ENCODE results near the gene TRIM14.
"Not testable (repeated sequence)": the region's sequence is repeated elsewhere in the genome, so short reads cannot be mapped to it uniquely, and the experiment has no call there.

TRIM14 gene

GRCh38 chr9:98081477-98082219 lies 37.4 kb downstream of the TRIM14 start:
- no peak for DNase-seq (ENCODE audit: low read depth)

- no peak for DNase-seq (ENCODE audit: low read depth)
These were observed 38.2 kb downstream of the TRIM14 start for GRCh38 chr9:98080780-98081179.

- no peak for DNase-seq (ENCODE audit: low read depth)
These were observed 38.7 kb downstream of the TRIM14 start for GRCh38 chr9:98080326-98080725.

- DNase-seq (ENCODE audit: low read depth): no peak
These were observed 40.1 kb downstream of the TRIM14 start for GRCh38 chr9:98078895-98079294.

GRCh38 chr9:98076514-98076890 lies 42.5 kb downstream of the TRIM14 start:
- DNase-seq (ENCODE audit: low read depth): not testable (repeated sequence)

GRCh38 chr9:98075332-98075805 lies 43.7 kb downstream of the TRIM14 start:
- DNase-seq (ENCODE audit: low read depth): no peak

GRCh38 chr9:98074115-98074990 lies 44.7 kb downstream of the TRIM14 start:
- DNase-seq (ENCODE audit: low read depth): peak; percentile 62

GRCh38 chr9:98071737-98072136 lies 47.3 kb downstream of the TRIM14 start:
- DNase-seq (ENCODE audit: low read depth): no peak

- DNase-seq (ENCODE audit: low read depth): no peak
These were observed 48.3 kb downstream of the TRIM14 start for GRCh38 chr9:98070704-98071103.

GRCh38 chr9:98069551-98069950 lies 49.5 kb downstream of the TRIM14 start:
- DNase-seq (ENCODE audit: low read depth): no peak

GRCh38 chr9:98067184-98067583 lies 51.8 kb downstream of the TRIM14 start:
- DNase-seq (ENCODE audit: low read depth): no peak

- no peak for DNase-seq (ENCODE audit: low read depth)
These were observed 52.8 kb downstream of the TRIM14 start for GRCh38 chr9:98066235-98066634.

GRCh38 chr9:98064623-98065392 lies 54.2 kb downstream of the TRIM14 start:
- DNase-seq (ENCODE audit: low read depth): no peak

- no peak for DNase-seq (ENCODE audit: low read depth)
These were observed 56.9 kb downstream of the TRIM14 start for GRCh38 chr9:98062161-98062560.

- DNase-seq (ENCODE audit: low read depth): no peak
These were observed 61.8 kb downstream of the TRIM14 start for GRCh38 chr9:98057138-98057799.

- DNase-seq (ENCODE audit: low read depth): peak; percentile 87
These were observed 62.5 kb downstream of the TRIM14 start, which contains the start of gene NANS for GRCh38 chr9:98056269-98057137. TSS of gene NANS (plus strand) at chr9:98056732. CDS start at chr9:98056809, 77 bp downstream.

- DNase-seq (ENCODE audit: low read depth): no peak
These were observed 64.6 kb downstream of the TRIM14 start for GRCh38 chr9:98054376-98054951.

- DNase-seq (ENCODE audit: low read depth): no peak
These were observed 68.7 kb downstream of the TRIM14 start for GRCh38 chr9:98050351-98050750.

GRCh38 chr9:98049288-98050072 lies 69.5 kb downstream of the TRIM14 start:
- no peak for DNase-seq (ENCODE audit: low read depth)

- no peak for DNase-seq (ENCODE audit: low read depth)
These were observed 72.0 kb downstream of the TRIM14 start for GRCh38 chr9:98047002-98047401.
